Neural cell (in vitro differentiated cells): ENCODE results near the gene C19orf73. TPM values are rescaled to one million over a fixed set of nuclear protein-coding genes. Genes with fewer than 3 reads are reported as not detected.

Experiments used
- H2AFZ ChIP-seq: fragments of 200-600, 300-800 bp; sonication (generic), shearing (Covaris generic); 2 replicates; pipeline ENCODE4 v1.6.0; 2014; ENCODE audit warnings: low read depth, mild to moderate bottlenecking, antibody characterized with exemption, low read length, moderate library complexity
- H3F3A ChIP-seq: fragments of 200-600 bp; shearing (Covaris generic); 2 replicates; pipeline ENCODE4 v1.6.1; 2016; ENCODE audit warnings: mild to moderate bottlenecking, moderate library complexity, mixed read lengths, antibody characterized with exemption, low read length; ENCODE audit not compliant: insufficient read depth, poor library complexity, severe bottlenecking
- H3K27ac ChIP-seq: fragments of 200-600, 300-800 bp; sonication (generic), shearing (Covaris generic); 2 replicates; pipeline ENCODE4 v1.5.1; 2014; ENCODE audit warnings: mild to moderate bottlenecking, low read length, moderate library complexity
- H3K27me3 ChIP-seq: fragments of 300-800, 200-600 bp; sonication (generic), shearing (Covaris generic); 2 replicates; pipeline ENCODE4 v1.6.0; 2014; ENCODE audit warnings: mild to moderate bottlenecking, low read depth, low read length, moderate library complexity; ENCODE audit not compliant: insufficient read depth
- H3K36me3 ChIP-seq: fragments of 300-800, 200-600 bp; sonication (generic), shearing (Covaris generic); 2 replicates; pipeline ENCODE4 v1.5.1; 2014; ENCODE audit warnings: mild to moderate bottlenecking, antibody characterized with exemption, low read length, moderate library complexity; ENCODE audit not compliant: insufficient read depth
- H3K4me2 ChIP-seq: fragments of 300-800, 200-600 bp; sonication (generic), shearing (Covaris generic); 2 replicates; pipeline ENCODE4 v1.6.0; 2014; ENCODE audit warnings: mild to moderate bottlenecking, low read length
- H3K4me3 ChIP-seq: fragments of 300-800, 200-600 bp; sonication (generic), shearing (Covaris generic); 2 replicates; pipeline ENCODE4 v1.5.1; 2014; ENCODE audit warnings: mild to moderate bottlenecking, low read length, moderate library complexity
- H3K79me2 ChIP-seq: fragments of 200-600 bp; shearing (Covaris generic); replicated peaks from 2 replicates; pipeline ENCODE4 v1.6.0; 2014; ENCODE audit warnings: mild to moderate bottlenecking, low read length, moderate library complexity; ENCODE audit not compliant: insufficient read depth
- H3K9ac ChIP-seq: fragments of 300-800, 200-600 bp; sonication (generic), shearing (Covaris generic); 2 replicates; pipeline ENCODE4 v1.6.1; 2016; ENCODE audit warnings: mild to moderate bottlenecking, low read length, mixed read lengths
- H3K9me2 ChIP-seq: fragments of 200-600 bp; shearing (Covaris generic); 2 replicates; pipeline ENCODE4 v1.6.1; 2016; ENCODE audit warnings: mild to moderate bottlenecking, low read length, mixed read lengths; ENCODE audit not compliant: insufficient read depth
- H3K9me3 ChIP-seq: fragments of 200-600, 300-800 bp; sonication (generic), shearing (Covaris generic); 2 replicates; pipeline ENCODE4 v1.6.1; 2016; ENCODE audit warnings: mild to moderate bottlenecking, mixed run types, low read length, moderate library complexity, mixed read lengths
- H4K20me1 ChIP-seq: fragments of 200-600 bp; shearing (Covaris generic); 2 replicates; pipeline ENCODE4 v1.6.1; 2016; ENCODE audit warnings: mild to moderate bottlenecking, mixed run types; ENCODE audit not compliant: insufficient read depth
- CTCF ChIP-seq: fragments of 450-650 bp; IDR thresholded peaks from 2 replicates; pipeline ENCODE4 v1.5.1; 2014; ENCODE audit warnings: antibody characterized with exemption, mild to moderate bottlenecking, moderate library complexity; ENCODE audit not compliant: poor library complexity, severe bottlenecking
- EP300 ChIP-seq: fragments of 450-650 bp; conservative IDR thresholded peaks from 2 replicates; pipeline ENCODE4 v1.6.1; 2014; ENCODE audit warnings: antibody characterized with exemption, mild to moderate bottlenecking, moderate library complexity; ENCODE audit not compliant: poor library complexity, severe bottlenecking
- EZH2 ChIP-seq: fragments of 200-600, 300-800 bp; shearing (Covaris generic), sonication (generic); IDR thresholded peaks from 2 replicates; pipeline ENCODE4 v1.6.1; 2014; ENCODE audit warnings: antibody characterized with exemption, low read length, borderline replicate concordance, mild to moderate bottlenecking; ENCODE audit not compliant: insufficient read depth, poor library complexity, severe bottlenecking
- MXI1 ChIP-seq: fragments of 450-650 bp; conservative IDR thresholded peaks from 2 replicates; pipeline ENCODE4 v1.6.1; 2014; ENCODE audit warnings: antibody characterized with exemption, mild to moderate bottlenecking; ENCODE audit not compliant: poor library complexity, severe bottlenecking
- POLR2AphosphoS5 ChIP-seq: IDR thresholded peaks from 2 replicates; pipeline ENCODE4 v1.6.1; 2012
- RAD21 ChIP-seq: fragments of 450-650 bp; conservative IDR thresholded peaks from 2 replicates; pipeline ENCODE4 v1.6.1; 2014; ENCODE audit warnings: antibody characterized with exemption, mild to moderate bottlenecking, moderate library complexity
- SMC3 ChIP-seq: fragments of 450-650 bp; conservative IDR thresholded peaks from 2 replicates; pipeline ENCODE4 v1.6.1; 2014; ENCODE audit warnings: antibody characterized with exemption, mild to moderate bottlenecking, moderate library complexity; ENCODE audit not compliant: poor library complexity
- TAF1 ChIP-seq: IDR thresholded peaks from 2 replicates; pipeline ENCODE4 v1.6.1; 2012; ENCODE audit warnings: low read depth
- polyA plus RNA-seq: library from polyadenylated mRNA; depleted of rRNA; stranded (reverse); fragments of >200 nt; gene quantifications from 2 replicates; pipeline ENCODE4 v1.2.3, GENCODE V29; 2014
- TF ChIP-seq, protein P1 (sequence below): IDR thresholded peaks from 2 replicates; pipeline ENCODE4 v1.6.1; 2012; ENCODE audit warnings: borderline replicate concordance

The C19orf73 gene
- polyA plus RNA-seq, 1 donor from 2014 or later, result 8.4 TPM

GRCh38 chr19:49155820-49156346 is 36.9 kb upstream of the C19orf73 start:
- Histone ChIP-seq H3K4me2 (no peak overlapping the region), H3F3A (no peaks in the 10 kb centered on the region), H3K27ac (no peak overlapping the region), H4K20me1 (no peaks in the 10 kb centered on the region), H3K36me3 (no peaks in the 10 kb centered on the region), H3K27me3 (no peaks in the 10 kb centered on the region), H3K9me2 (no peaks in the 10 kb centered on the region), H3K9ac (no peak overlapping the region), H3K9me3 (no peaks in the 10 kb centered on the region), H3K79me2 (no peaks in the 10 kb centered on the region), H3K4me3 (no peak overlapping the region), H2AFZ (no peak overlapping the region)
- TF ChIP-seq, protein P1, sequence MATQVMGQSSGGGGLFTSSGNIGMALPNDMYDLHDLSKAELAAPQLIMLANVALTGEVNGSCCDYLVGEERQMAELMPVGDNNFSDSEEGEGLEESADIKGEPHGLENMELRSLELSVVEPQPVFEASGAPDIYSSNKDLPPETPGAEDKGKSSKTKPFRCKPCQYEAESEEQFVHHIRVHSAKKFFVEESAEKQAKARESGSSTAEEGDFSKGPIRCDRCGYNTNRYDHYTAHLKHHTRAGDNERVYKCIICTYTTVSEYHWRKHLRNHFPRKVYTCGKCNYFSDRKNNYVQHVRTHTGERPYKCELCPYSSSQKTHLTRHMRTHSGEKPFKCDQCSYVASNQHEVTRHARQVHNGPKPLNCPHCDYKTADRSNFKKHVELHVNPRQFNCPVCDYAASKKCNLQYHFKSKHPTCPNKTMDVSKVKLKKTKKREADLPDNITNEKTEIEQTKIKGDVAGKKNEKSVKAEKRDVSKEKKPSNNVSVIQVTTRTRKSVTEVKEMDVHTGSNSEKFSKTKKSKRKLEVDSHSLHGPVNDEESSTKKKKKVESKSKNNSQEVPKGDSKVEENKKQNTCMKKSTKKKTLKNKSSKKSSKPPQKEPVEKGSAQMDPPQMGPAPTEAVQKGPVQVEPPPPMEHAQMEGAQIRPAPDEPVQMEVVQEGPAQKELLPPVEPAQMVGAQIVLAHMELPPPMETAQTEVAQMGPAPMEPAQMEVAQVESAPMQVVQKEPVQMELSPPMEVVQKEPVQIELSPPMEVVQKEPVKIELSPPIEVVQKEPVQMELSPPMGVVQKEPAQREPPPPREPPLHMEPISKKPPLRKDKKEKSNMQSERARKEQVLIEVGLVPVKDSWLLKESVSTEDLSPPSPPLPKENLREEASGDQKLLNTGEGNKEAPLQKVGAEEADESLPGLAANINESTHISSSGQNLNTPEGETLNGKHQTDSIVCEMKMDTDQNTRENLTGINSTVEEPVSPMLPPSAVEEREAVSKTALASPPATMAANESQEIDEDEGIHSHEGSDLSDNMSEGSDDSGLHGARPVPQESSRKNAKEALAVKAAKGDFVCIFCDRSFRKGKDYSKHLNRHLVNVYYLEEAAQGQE, result no peak
- TF ChIP-seq EP300 (no peak), SMC3 (no peak), TAF1 (no peak), MXI1 (no peak)

DNA sequence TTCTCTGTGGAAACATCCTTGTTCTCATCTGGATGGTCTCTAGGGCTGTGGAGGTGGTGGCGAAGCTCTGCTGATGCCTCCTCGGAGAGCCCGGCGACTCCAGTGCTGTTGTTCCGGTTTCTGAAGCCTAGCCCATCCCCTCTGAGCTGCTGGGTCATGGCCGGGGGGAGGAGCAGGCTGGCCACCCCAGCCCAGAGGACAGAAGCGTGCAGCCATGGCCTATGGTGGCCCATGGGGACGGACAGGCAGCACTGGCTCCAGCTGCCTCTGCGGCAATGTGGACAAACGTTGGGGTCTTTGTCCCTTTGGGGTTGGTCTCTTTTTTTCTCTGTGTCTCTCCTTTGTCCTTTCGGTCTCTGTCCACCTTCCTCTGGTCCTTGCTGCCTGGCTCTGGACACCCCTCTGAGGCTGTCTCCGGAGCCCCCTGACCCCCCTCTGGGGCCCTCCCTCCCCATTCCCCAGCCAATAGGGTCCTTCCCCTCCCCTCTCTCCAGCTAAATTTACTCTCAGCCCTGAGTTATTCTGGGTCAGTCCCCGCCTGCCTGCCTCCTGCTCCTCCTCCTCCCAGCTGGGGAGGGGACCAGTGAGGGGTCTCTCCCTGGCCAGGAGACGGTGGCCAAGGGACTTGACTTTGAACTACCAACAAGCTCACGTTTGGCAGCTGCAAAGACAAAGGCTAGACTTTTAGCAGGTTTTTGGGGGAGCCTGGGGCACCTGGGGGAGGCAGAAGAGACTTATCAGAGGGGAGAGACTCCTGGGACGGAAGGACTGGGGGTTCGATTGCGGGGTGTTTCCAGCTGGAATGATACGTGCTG is 36.3 kb upstream of the C19orf73 start, which contains the start of gene HRC:
TSS of gene HRC (minus strand) at position 392 of the 815 bp plus-strand sequence. CDS start at position 233, 159 bp downstream.
- TF ChIP-seq TAF1 (no peak), RAD21 (no peak), POLR2AphosphoS5 (no peak), MXI1 (no peak), SMC3 (no peak), EP300 (no peak), CTCF (no peak), EZH2 (no peak)
- TF ChIP-seq, protein P1, result no peak
- Histone ChIP-seq H3K4me2 (no peak within 1 kb of the TSS), H3K9ac (no peak within 1 kb of the TSS), H2AFZ (no peak within 1 kb of the TSS), H3K27ac (no peak within 1 kb of the TSS), H3K79me2 (no peaks in the 10 kb centered on the region), H4K20me1 (no peaks in the 10 kb centered on the region), H3K9me3 (no peaks in the 10 kb centered on the region), H3K4me3 (no peak within 1 kb of the TSS), H3K27me3 (no peaks in the 10 kb centered on the region), H3K36me3 (no peaks in the 10 kb centered on the region), H3F3A (no peaks in the 10 kb centered on the region), H3K9me2 (no peaks in the 10 kb centered on the region)
